Activated T-cell treated with anti-CD3 and anti-CD28 coated beads, Interleukin-2, amount 50 U/mL, for 4 hours (primary cell): ENCODE data around the gene ELAVL1. TPM values are rescaled to one million over a fixed set of nuclear protein-coding genes. Genes with fewer than 3 reads are reported as not detected.

Experiments
- ATAC-seq, 2 donors: fragments of 200-7000 bp; cut with Tn5 transposase; one replicate each; pipeline ENCODE4 v1.10.0; 2021
- DNase-seq: peaks from one replicate; pipeline ENCODE4 v3.0.0-alpha.2; 2020
- H3K27me3 Mint-ChIP-seq: one replicate; pipeline ENCODE4 v1.8.0; 2021; ENCODE audit warnings: low read depth, mixed read lengths
- H3K36me3 Mint-ChIP-seq: one replicate; pipeline ENCODE4 v1.8.0; 2022; ENCODE audit warnings: mixed read lengths; ENCODE audit not compliant: insufficient read depth
- H3K4me1 Mint-ChIP-seq: one replicate; pipeline ENCODE4 v1.8.0; 2021; ENCODE audit warnings: low read depth, mixed read lengths
- H3K4me3 Mint-ChIP-seq: one replicate; pipeline ENCODE4 v1.8.0; 2021; ENCODE audit warnings: mild to moderate bottlenecking, moderate library complexity, mixed read lengths
- H3K9me3 Mint-ChIP-seq: one replicate; pipeline ENCODE4 v1.8.0; 2021; ENCODE audit warnings: mixed read lengths
- total RNA-seq, 3 donors: library from RNA; stranded (reverse); gene quantifications; one replicate each; pipeline ENCODE4 v1.2.1, GENCODE V29; 2021

Gene ELAVL1
- total RNA-seq, 3 donors from 2014 or later: 160 to 171 (median 161) TPM

- no peaks in the 10 kb centered on the region for H3K9me3 Mint-ChIP-seq
- H3K4me1 Mint-ChIP-seq: no peaks in the 10 kb centered on the region
- ATAC-seq (no peak), DNase-seq (no peak)
- H3K36me3 Mint-ChIP-seq: peaks cover 47% of the 10 kb centered on the region
- no peak overlapping the region for H3K4me3 Mint-ChIP-seq
- no peaks in the 10 kb centered on the region for H3K27me3 Mint-ChIP-seq
These were observed 19.9 kb downstream of the ELAVL1 start for GRCh38 chr19:7985481-7985911.

- Mint-ChIP-seq H3K27me3 (no peaks in the 10 kb centered on the region), H3K4me1 (no peaks in the 10 kb centered on the region), H3K4me3 (no peak overlapping the region), H3K9me3 (no peaks in the 10 kb centered on the region), H3K36me3 (peaks cover 43% of the 10 kb centered on the region)
- ATAC-seq (no peak), DNase-seq (no peak)
These were observed 21.2 kb downstream of the ELAVL1 start for GRCh38 chr19:7983995-7984837.

- no peak for DNase-seq
- H3K36me3 Mint-ChIP-seq: peaks cover 36% of the 10 kb centered on the region
These were observed 22.0 kb downstream of the ELAVL1 start for GRCh38 chr19:7983286-7983950.

GRCh38 chr19:7982651-7983099, 22.8 kb downstream of the ELAVL1 start:
- no peaks in the 10 kb centered on the region for H3K27me3 Mint-ChIP-seq
- H3K36me3 Mint-ChIP-seq: peaks cover 28% of the 10 kb centered on the region
- DNase-seq (no peak), ATAC-seq (no peak)
- no peak overlapping the region for H3K4me3 Mint-ChIP-seq
- no peaks in the 10 kb centered on the region for H3K4me1 Mint-ChIP-seq
- no peaks in the 10 kb centered on the region for H3K9me3 Mint-ChIP-seq

More at GRCh38 chr19:7983286-7983950, 22.0 kb downstream of the ELAVL1 start:
- Mint-ChIP-seq H3K9me3 (no peaks in the 10 kb centered on the region), H3K4me1 (no peaks in the 10 kb centered on the region), H3K4me3 (no peak overlapping the region), H3K27me3 (no peaks in the 10 kb centered on the region)
- no peak for ATAC-seq

DNA sequence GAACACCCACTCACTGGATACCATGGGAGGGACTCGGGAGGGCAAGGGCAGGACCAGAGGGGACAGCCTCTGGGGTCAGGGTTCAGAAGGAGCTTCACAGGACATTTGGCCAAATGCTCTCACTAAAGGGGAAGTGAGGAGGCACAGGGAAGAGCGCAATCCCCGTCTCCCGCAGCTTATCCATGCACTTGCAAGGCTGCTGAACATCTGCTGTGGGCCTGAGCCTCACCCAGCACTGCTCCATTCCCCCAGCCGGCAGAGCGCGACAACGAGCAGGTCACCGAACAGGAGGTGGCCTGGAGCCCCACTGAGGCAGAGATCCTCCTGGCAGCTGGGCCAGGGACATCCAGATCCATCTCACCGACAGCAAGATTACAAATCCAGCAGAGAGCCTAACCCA, 23.3 kb downstream of the ELAVL1 start:
- ATAC-seq (no peak), DNase-seq (no peak)
- peaks cover 25% of the 10 kb centered on the region for H3K36me3 Mint-ChIP-seq
- H3K4me1 Mint-ChIP-seq: no peaks in the 10 kb centered on the region
- H3K9me3 Mint-ChIP-seq: no peaks in the 10 kb centered on the region
- H3K4me3 Mint-ChIP-seq: no peak overlapping the region
- no peaks in the 10 kb centered on the region for H3K27me3 Mint-ChIP-seq

DNA sequence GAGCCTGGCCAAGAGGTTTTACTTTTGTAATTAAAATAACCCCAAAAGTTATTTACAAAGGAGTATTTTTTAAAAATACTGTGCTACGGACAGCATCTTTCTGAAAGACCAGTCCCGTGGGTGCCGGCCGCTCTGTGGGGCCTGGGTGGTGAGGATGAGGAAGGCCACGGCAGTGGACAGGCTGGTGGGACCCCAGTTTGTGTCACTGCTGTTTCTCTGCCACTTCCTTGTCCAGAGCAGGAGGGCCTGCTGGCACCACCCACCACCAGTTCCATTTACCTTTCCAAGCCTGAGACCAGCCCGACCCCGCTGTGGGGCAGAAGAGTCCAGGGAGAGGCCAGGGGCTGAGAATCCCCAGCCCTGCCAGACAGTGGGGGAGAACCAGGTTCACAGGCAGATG, 23.8 kb downstream of the ELAVL1 start:
- Mint-ChIP-seq H3K9me3 (no peaks in the 10 kb centered on the region), H3K4me3 (no peak overlapping the region), H3K27me3 (no peaks in the 10 kb centered on the region), H3K4me1 (no peaks in the 10 kb centered on the region), H3K36me3 (peaks cover 24% of the 10 kb centered on the region)
- no peak for ATAC-seq
- no peak for DNase-seq

- DNase-seq (no peak), ATAC-seq (no peak)
- Mint-ChIP-seq H3K36me3 (peaks cover 20% of the 10 kb centered on the region), H3K4me1 (no peaks in the 10 kb centered on the region), H3K4me3 (no peak overlapping the region), H3K9me3 (no peaks in the 10 kb centered on the region), H3K27me3 (no peaks in the 10 kb centered on the region)
These were observed 24.2 kb downstream of the ELAVL1 start for GRCh38 chr19:7981199-7981598.

DNA sequence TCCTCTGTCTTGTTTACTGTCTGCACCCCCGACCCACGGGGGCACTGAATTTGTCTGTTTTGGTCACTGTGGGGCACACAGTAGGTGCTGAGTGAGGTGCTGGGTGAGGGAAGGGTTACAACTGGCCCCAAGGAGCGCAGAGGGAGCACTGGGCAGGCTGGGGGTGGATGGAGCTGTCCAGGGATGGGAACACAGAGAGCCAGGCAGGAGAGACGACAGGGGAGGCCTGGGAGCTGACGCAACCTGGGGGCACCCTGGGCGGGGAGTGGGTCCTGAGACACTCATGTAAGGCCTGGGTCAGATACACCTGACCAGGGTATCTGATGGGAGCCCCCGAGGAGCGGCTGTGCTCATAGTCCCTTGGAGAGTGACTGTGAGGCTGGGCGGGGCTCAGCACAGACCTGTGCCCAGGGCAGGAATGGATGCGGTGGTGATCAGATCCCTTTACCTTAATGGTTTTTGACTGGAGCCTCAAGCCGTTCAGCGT, 24.8 kb downstream of the ELAVL1 start:
- ATAC-seq (no peak), DNase-seq (no peak)
- no peak overlapping the region for H3K4me3 Mint-ChIP-seq
- no peaks in the 10 kb centered on the region for H3K27me3 Mint-ChIP-seq
- H3K4me1 Mint-ChIP-seq: no peaks in the 10 kb centered on the region
- H3K36me3 Mint-ChIP-seq: peaks cover 15% of the 10 kb centered on the region
- H3K9me3 Mint-ChIP-seq: no peaks in the 10 kb centered on the region

- H3K9me3 Mint-ChIP-seq: no peaks in the 10 kb centered on the region
- no peaks in the 10 kb centered on the region for H3K27me3 Mint-ChIP-seq
- H3K36me3 Mint-ChIP-seq: peaks cover 15% of the 10 kb centered on the region
- H3K4me1 Mint-ChIP-seq: no peaks in the 10 kb centered on the region
- ATAC-seq (no peak), DNase-seq (no peak)
- no peak overlapping the region for H3K4me3 Mint-ChIP-seq
These were observed 25.3 kb downstream of the ELAVL1 start for GRCh38 chr19:7980168-7980567.

DNA sequence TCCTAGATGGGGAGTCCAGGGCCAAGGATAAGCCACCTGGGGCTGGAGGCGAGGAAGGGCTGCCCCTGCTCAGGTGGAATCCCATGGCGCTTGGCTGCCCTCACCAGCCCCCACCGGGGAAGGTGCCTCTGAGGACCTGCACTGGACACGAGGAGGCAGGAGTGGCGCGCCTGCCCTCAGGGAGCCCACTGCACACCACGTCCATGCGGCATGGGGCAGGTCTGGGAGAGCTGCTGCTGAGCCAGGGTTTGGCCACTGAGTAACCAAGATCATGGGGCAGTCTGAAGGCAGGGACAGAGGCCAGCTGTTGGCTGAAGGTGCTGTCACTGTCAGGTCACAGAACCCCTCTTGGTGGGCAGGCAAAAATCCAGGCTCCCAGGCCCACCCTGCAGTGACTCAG, 25.9 kb downstream of the ELAVL1 start:
- no peak for ATAC-seq
- DNase-seq: no peak
- Mint-ChIP-seq H3K4me3 (no peak overlapping the region), H3K4me1 (no peaks in the 10 kb centered on the region), H3K36me3 (peaks cover 15% of the 10 kb centered on the region), H3K9me3 (no peaks in the 10 kb centered on the region), H3K27me3 (no peaks in the 10 kb centered on the region)

- peaks cover 11% of the 10 kb centered on the region for H3K36me3 Mint-ChIP-seq
- DNase-seq (no peak), ATAC-seq (no peak)
- no peaks in the 10 kb centered on the region for H3K9me3 Mint-ChIP-seq
- no peaks in the 10 kb centered on the region for H3K27me3 Mint-ChIP-seq
- H3K4me1 Mint-ChIP-seq: no peaks in the 10 kb centered on the region
- no peak overlapping the region for H3K4me3 Mint-ChIP-seq
These were observed 26.4 kb downstream of the ELAVL1 start for GRCh38 chr19:7979011-7979410.

- DNase-seq: no peak
- no peak overlapping the region for H3K4me3 Mint-ChIP-seq
- no peaks in the 10 kb centered on the region for H3K4me1 Mint-ChIP-seq
- H3K36me3 Mint-ChIP-seq: peaks cover 12% of the 10 kb centered on the region
- no peak for ATAC-seq
- no peaks in the 10 kb centered on the region for H3K9me3 Mint-ChIP-seq
- no peaks in the 10 kb centered on the region for H3K27me3 Mint-ChIP-seq
These were observed 27.1 kb downstream of the ELAVL1 start for GRCh38 chr19:7978179-7978825.

GRCh38 chr19:7977723-7978040, 27.8 kb downstream of the ELAVL1 start:
- Mint-ChIP-seq H3K4me1 (no peaks in the 10 kb centered on the region), H3K27me3 (no peaks in the 10 kb centered on the region), H3K36me3 (peaks cover 9% of the 10 kb centered on the region), H3K4me3 (no peak overlapping the region), H3K9me3 (no peaks in the 10 kb centered on the region)
- DNase-seq (no peak), ATAC-seq (no peak)

GRCh38 chr19:7977021-7977722, 28.3 kb downstream of the ELAVL1 start:
- ATAC-seq: no peak
- no peaks in the 10 kb centered on the region for H3K4me1 Mint-ChIP-seq
- no peak overlapping the region for H3K4me3 Mint-ChIP-seq
- H3K27me3 Mint-ChIP-seq: no peaks in the 10 kb centered on the region
- H3K9me3 Mint-ChIP-seq: no peaks in the 10 kb centered on the region
- H3K36me3 Mint-ChIP-seq: peaks cover 8% of the 10 kb centered on the region
- no peak for DNase-seq
